HG02973 (cell line): ENCODE data around the gene PRDM16.

Experiments used
- ATAC-seq: cut with Tn5 transposase; IDR thresholded peaks from one replicate; pipeline ENCODE4 v1.9.1; 2021; ENCODE audit warnings: moderate library complexity; ENCODE audit not compliant: unreplicated experiment

Gene PRDM16

GRCh38 chr1:3219005-3219790, 150.2 kb downstream of the PRDM16 start:
- ATAC-seq = no peak

GRCh38 chr1:3219791-3220467, 150.9 kb downstream of the PRDM16 start:
- no peak for ATAC-seq

- ATAC-seq = no peak
These were observed 152.4 kb downstream of the PRDM16 start for GRCh38 chr1:3221112-3222041.

GRCh38 chr1:3222042-3222692, 153.2 kb downstream of the PRDM16 start:
- ATAC-seq = no peak

GRCh38 chr1:3225661-3226060, 156.7 kb downstream of the PRDM16 start:
- no peak for ATAC-seq

- no peak for ATAC-seq
These were observed 157.2 kb downstream of the PRDM16 start for GRCh38 chr1:3226191-3226590.

- no peak for ATAC-seq
These were observed 157.8 kb downstream of the PRDM16 start for GRCh38 chr1:3226701-3227350.

GRCh38 chr1:3227351-3227704, 158.3 kb downstream of the PRDM16 start:
- no peak for ATAC-seq

GRCh38 chr1:3227893-3228292, 158.9 kb downstream of the PRDM16 start:
- ATAC-seq = no peak

- no peak for ATAC-seq
These were observed 160.2 kb downstream of the PRDM16 start for GRCh38 chr1:3229081-3229725.

- no peak for ATAC-seq
These were observed 161.6 kb downstream of the PRDM16 start for GRCh38 chr1:3230553-3230952.

GRCh38 chr1:3231245-3231644, 162.2 kb downstream of the PRDM16 start:
- ATAC-seq = no peak

- no peak for ATAC-seq
These were observed 162.8 kb downstream of the PRDM16 start for GRCh38 chr1:3231826-3232225.

- no peak for ATAC-seq
These were observed 164.0 kb downstream of the PRDM16 start for GRCh38 chr1:3233031-3233430.

- no peak for ATAC-seq
These were observed 164.5 kb downstream of the PRDM16 start for GRCh38 chr1:3233551-3233950.

GRCh38 chr1:3234281-3234680, 165.3 kb downstream of the PRDM16 start:
- no peak for ATAC-seq

GRCh38 chr1:3234956-3235355, 166.0 kb downstream of the PRDM16 start:
- ATAC-seq = no peak

GRCh38 chr1:3235496-3235895, 166.5 kb downstream of the PRDM16 start:
- ATAC-seq = no peak

GRCh38 chr1:3236361-3236760, 167.4 kb downstream of the PRDM16 start:
- no peak for ATAC-seq

GRCh38 chr1:3236955-3237354, 168.0 kb downstream of the PRDM16 start:
- no peak for ATAC-seq
